Neural cell (in vitro differentiated cells): ENCODE results near the gene SMC2. TPM values are rescaled to one million over a fixed set of nuclear protein-coding genes. Genes with fewer than 3 reads are reported as not detected.

ENCODE experiments used
- H2AFZ ChIP-seq: fragments of 200-600, 300-800 bp; sonication (generic), shearing (Covaris generic); 2 replicates; pipeline ENCODE4 v1.6.0; 2014; ENCODE audit warnings: low read depth, mild to moderate bottlenecking, antibody characterized with exemption, low read length, moderate library complexity
- H3F3A ChIP-seq: fragments of 200-600 bp; shearing (Covaris generic); 2 replicates; pipeline ENCODE4 v1.6.1; 2016; ENCODE audit warnings: mild to moderate bottlenecking, moderate library complexity, mixed read lengths, antibody characterized with exemption, low read length; ENCODE audit not compliant: insufficient read depth, poor library complexity, severe bottlenecking
- H3K27ac ChIP-seq: fragments of 200-600, 300-800 bp; sonication (generic), shearing (Covaris generic); 2 replicates; pipeline ENCODE4 v1.5.1; 2014; ENCODE audit warnings: mild to moderate bottlenecking, low read length, moderate library complexity
- H3K27me3 ChIP-seq: fragments of 300-800, 200-600 bp; sonication (generic), shearing (Covaris generic); 2 replicates; pipeline ENCODE4 v1.6.0; 2014; ENCODE audit warnings: mild to moderate bottlenecking, low read depth, low read length, moderate library complexity; ENCODE audit not compliant: insufficient read depth
- H3K36me3 ChIP-seq: fragments of 300-800, 200-600 bp; sonication (generic), shearing (Covaris generic); 2 replicates; pipeline ENCODE4 v1.5.1; 2014; ENCODE audit warnings: mild to moderate bottlenecking, antibody characterized with exemption, low read length, moderate library complexity; ENCODE audit not compliant: insufficient read depth
- H3K4me2 ChIP-seq: fragments of 300-800, 200-600 bp; sonication (generic), shearing (Covaris generic); 2 replicates; pipeline ENCODE4 v1.6.0; 2014; ENCODE audit warnings: mild to moderate bottlenecking, low read length
- H3K4me3 ChIP-seq: fragments of 300-800, 200-600 bp; sonication (generic), shearing (Covaris generic); 2 replicates; pipeline ENCODE4 v1.5.1; 2014; ENCODE audit warnings: mild to moderate bottlenecking, low read length, moderate library complexity
- H3K79me2 ChIP-seq: fragments of 200-600 bp; shearing (Covaris generic); replicated peaks from 2 replicates; pipeline ENCODE4 v1.6.0; 2014; ENCODE audit warnings: mild to moderate bottlenecking, low read length, moderate library complexity; ENCODE audit not compliant: insufficient read depth
- H3K9ac ChIP-seq: fragments of 300-800, 200-600 bp; sonication (generic), shearing (Covaris generic); 2 replicates; pipeline ENCODE4 v1.6.1; 2016; ENCODE audit warnings: mild to moderate bottlenecking, low read length, mixed read lengths
- H3K9me2 ChIP-seq: fragments of 200-600 bp; shearing (Covaris generic); 2 replicates; pipeline ENCODE4 v1.6.1; 2016; ENCODE audit warnings: mild to moderate bottlenecking, low read length, mixed read lengths; ENCODE audit not compliant: insufficient read depth
- H3K9me3 ChIP-seq: fragments of 200-600, 300-800 bp; sonication (generic), shearing (Covaris generic); 2 replicates; pipeline ENCODE4 v1.6.1; 2016; ENCODE audit warnings: mild to moderate bottlenecking, mixed run types, low read length, moderate library complexity, mixed read lengths
- H4K20me1 ChIP-seq: fragments of 200-600 bp; shearing (Covaris generic); 2 replicates; pipeline ENCODE4 v1.6.1; 2016; ENCODE audit warnings: mild to moderate bottlenecking, mixed run types; ENCODE audit not compliant: insufficient read depth
- CTCF ChIP-seq: fragments of 450-650 bp; IDR thresholded peaks from 2 replicates; pipeline ENCODE4 v1.5.1; 2014; ENCODE audit warnings: antibody characterized with exemption, mild to moderate bottlenecking, moderate library complexity; ENCODE audit not compliant: poor library complexity, severe bottlenecking
- EP300 ChIP-seq: fragments of 450-650 bp; conservative IDR thresholded peaks from 2 replicates; pipeline ENCODE4 v1.6.1; 2014; ENCODE audit warnings: antibody characterized with exemption, mild to moderate bottlenecking, moderate library complexity; ENCODE audit not compliant: poor library complexity, severe bottlenecking
- EZH2 ChIP-seq: fragments of 200-600, 300-800 bp; shearing (Covaris generic), sonication (generic); IDR thresholded peaks from 2 replicates; pipeline ENCODE4 v1.6.1; 2014; ENCODE audit warnings: antibody characterized with exemption, low read length, borderline replicate concordance, mild to moderate bottlenecking; ENCODE audit not compliant: insufficient read depth, poor library complexity, severe bottlenecking
- MXI1 ChIP-seq: fragments of 450-650 bp; conservative IDR thresholded peaks from 2 replicates; pipeline ENCODE4 v1.6.1; 2014; ENCODE audit warnings: antibody characterized with exemption, mild to moderate bottlenecking; ENCODE audit not compliant: poor library complexity, severe bottlenecking
- POLR2AphosphoS5 ChIP-seq: IDR thresholded peaks from 2 replicates; pipeline ENCODE4 v1.6.1; 2012
- RAD21 ChIP-seq: fragments of 450-650 bp; conservative IDR thresholded peaks from 2 replicates; pipeline ENCODE4 v1.6.1; 2014; ENCODE audit warnings: antibody characterized with exemption, mild to moderate bottlenecking, moderate library complexity
- REST ChIP-seq: IDR thresholded peaks from 2 replicates; pipeline ENCODE4 v1.6.1; 2012; ENCODE audit warnings: borderline replicate concordance
- SMC3 ChIP-seq: fragments of 450-650 bp; conservative IDR thresholded peaks from 2 replicates; pipeline ENCODE4 v1.6.1; 2014; ENCODE audit warnings: antibody characterized with exemption, mild to moderate bottlenecking, moderate library complexity; ENCODE audit not compliant: poor library complexity
- TAF1 ChIP-seq: IDR thresholded peaks from 2 replicates; pipeline ENCODE4 v1.6.1; 2012; ENCODE audit warnings: low read depth
- polyA plus RNA-seq: library from polyadenylated mRNA; depleted of rRNA; stranded (reverse); fragments of >200 nt; gene quantifications from 2 replicates; pipeline ENCODE4 v1.2.3, GENCODE V29; 2014

Gene SMC2
- polyA plus RNA-seq, 1 donor from 2014 or later: 3.6 TPM

GRCh38 chr9:104074876-104075275 lies 19.2 kb upstream of the SMC2 start:
- Histone ChIP-seq H4K20me1 (no peaks in the 10 kb centered on the region), H2AFZ (no peak overlapping the region), H3K4me2 (no peak overlapping the region), H3K36me3 (no peaks in the 10 kb centered on the region), H3K27ac (no peak overlapping the region), H3K79me2 (no peaks in the 10 kb centered on the region), H3K9me2 (no peaks in the 10 kb centered on the region), H3K9me3 (peaks cover 6% of the 10 kb centered on the region), H3K27me3 (no peaks in the 10 kb centered on the region), H3K4me3 (no peak overlapping the region), H3K9ac (no peak overlapping the region), H3F3A (no peaks in the 10 kb centered on the region)
- no peak for TF ChIP-seq SMC3
- TF ChIP-seq EP300: no peak
- no peak for TF ChIP-seq MXI1
- TF ChIP-seq REST: no peak
- TF ChIP-seq EZH2: no peak
- TF ChIP-seq TAF1: no peak
- TF ChIP-seq RAD21: no peak
- TF ChIP-seq CTCF: no peak
- TF ChIP-seq POLR2AphosphoS5: no peak

- H4K20me1 ChIP-seq: no peaks in the 10 kb centered on the region
- no peak overlapping the region for H2AFZ ChIP-seq
- H3K36me3 ChIP-seq: no peaks in the 10 kb centered on the region
- H3K79me2 ChIP-seq: no peaks in the 10 kb centered on the region
- no peak overlapping the region for H3K27ac ChIP-seq
- H3K4me3 ChIP-seq: no peak overlapping the region
- no peak overlapping the region for H3K4me2 ChIP-seq
- H3F3A ChIP-seq: no peaks in the 10 kb centered on the region
- peaks cover 13% of the 10 kb centered on the region for H3K9me3 ChIP-seq
- no peaks in the 10 kb centered on the region for H3K27me3 ChIP-seq
- no peaks in the 10 kb centered on the region for H3K9me2 ChIP-seq
- H3K9ac ChIP-seq: no peak overlapping the region
- TF ChIP-seq REST: no peak
- TF ChIP-seq MXI1: no peak
- TF ChIP-seq EZH2: no peak
- no peak for TF ChIP-seq TAF1
- TF ChIP-seq EP300: no peak
- TF ChIP-seq CTCF: no peak
- no peak for TF ChIP-seq RAD21
- no peak for TF ChIP-seq SMC3
- no peak for TF ChIP-seq POLR2AphosphoS5
These were observed 18.0 kb upstream of the SMC2 start for GRCh38 chr9:104075801-104076753.
